Kidney epithelial cell (primary cell): ENCODE results near the gene SCMH1. TPM values are rescaled to one million over a fixed set of nuclear protein-coding genes. Genes with fewer than 3 reads are reported as not detected.

ENCODE experiments used
- DNase-seq: peaks from one replicate; pipeline ENCODE4 v3.0.0-alpha.2; 2010; ENCODE audit warnings: low read depth
- H3K27me3 ChIP-seq: 2 replicates; pipeline ENCODE4 v1.6.0; 2011; ENCODE audit warnings: low read length; ENCODE audit not compliant: control insufficient read depth, insufficient read depth
- H3K36me3 ChIP-seq: 2 replicates; pipeline ENCODE4 v1.5.1; 2011; ENCODE audit warnings: low read length; ENCODE audit not compliant: control insufficient read depth, insufficient read depth
- H3K4me3 ChIP-seq: 2 replicates; pipeline ENCODE4 v1.5.1; 2011; ENCODE audit warnings: low read depth, mild to moderate bottlenecking, control low read depth, low read length
- CTCF ChIP-seq: IDR thresholded peaks from 2 replicates; pipeline ENCODE4 v1.5.1; 2011; ENCODE audit warnings: mild to moderate bottlenecking, moderate library complexity, low read length, control low read depth, inconsistent platforms; ENCODE audit not compliant: insufficient read depth, poor library complexity, severe bottlenecking
- total RNA-seq: library from RNA; depleted of rRNA; stranded (reverse); fragments of >200 nt; gene quantifications from 2 replicates; pipeline ENCODE4 v1.2.3, GENCODE V29; 2015

SCMH1 gene
- total RNA-seq, 1 donor from 2014 or later: 24.3 TPM

GRCh38 chr1:41006942-41007865 lies 234.9 kb downstream of the SCMH1 start:
- no peak for TF ChIP-seq CTCF
- H3K36me3 ChIP-seq: peaks cover 9% of the 10 kb centered on the region
- no peak for DNase-seq
- H3K27me3 ChIP-seq: no peaks in the 10 kb centered on the region
- H3K4me3 ChIP-seq: no peak overlapping the region

GRCh38 chr1:41005876-41006275 lies 236.2 kb downstream of the SCMH1 start:
- peaks cover 8% of the 10 kb centered on the region for H3K36me3 ChIP-seq
- no peak for TF ChIP-seq CTCF
- no peaks in the 10 kb centered on the region for H3K27me3 ChIP-seq
- H3K4me3 ChIP-seq: no peak overlapping the region
- DNase-seq: no peak

- peaks cover 8% of the 10 kb centered on the region for H3K36me3 ChIP-seq
Observed at GRCh38 chr1:41003640-41004220, 238.4 kb downstream of the SCMH1 start.

GRCh38 chr1:41003127-41003639 lies 238.9 kb downstream of the SCMH1 start:
- H3K27me3 ChIP-seq: no peaks in the 10 kb centered on the region
- DNase-seq: no peak
- H3K4me3 ChIP-seq: no peak overlapping the region
- peaks cover 6% of the 10 kb centered on the region for H3K36me3 ChIP-seq
- no peak for TF ChIP-seq CTCF

More at GRCh38 chr1:41003640-41004220, 238.4 kb downstream of the SCMH1 start:
- Histone ChIP-seq H3K27me3 (no peaks in the 10 kb centered on the region), H3K4me3 (no peak overlapping the region)
- DNase-seq: peak; percentile 98
- peak; percentile 63 for TF ChIP-seq CTCF

- no peak for TF ChIP-seq CTCF
- H3K36me3 ChIP-seq: peaks cover 8% of the 10 kb centered on the region
Observed at GRCh38 chr1:40998668-40999067, 243.4 kb downstream of the SCMH1 start.

More at GRCh38 chr1:40998668-40999067, 243.4 kb downstream of the SCMH1 start:
- H3K27me3 ChIP-seq: no peaks in the 10 kb centered on the region
- no peak overlapping the region for H3K4me3 ChIP-seq
- no peak for DNase-seq
